ENCODE data around the gene INSIG2. TPM values are rescaled to one million over a fixed set of nuclear protein-coding genes. Genes with fewer than 3 reads are reported as not detected.

Gene INSIG2
- total RNA-seq, 1 donor from 2014 or later: 64.2 TPM

GRCh38 chr2:118050386-118050785 is 37.9 kb upstream of the INSIG2 start:
- Histone ChIP-seq H3K4me1 (no peaks in the 10 kb centered on the region), H3K4me3 (no peak overlapping the region), H3K36me3 (no peaks in the 10 kb centered on the region), H3K27me3 (no peaks in the 10 kb centered on the region), H3K27ac (no peak overlapping the region), H3K9me3 (no peaks in the 10 kb centered on the region)
- intact Hi-C loops (cut with DNase I): no loop called here
- no peak for DNase-seq (ENCODE audit: low spot score in 2 of 2)
- TF ChIP-seq CTCF (IDR thresholded peaks at IDR 0.05): no peak

- intact Hi-C loops (cut with DNase I): no loop called here
- no peak overlapping the region for H3K4me3 ChIP-seq
- no peaks in the 10 kb centered on the region for H3K4me1 ChIP-seq
- no peak overlapping the region for H3K27ac ChIP-seq
- DNase-seq (ENCODE audit: low spot score in 2 of 2): no peak
- no peaks in the 10 kb centered on the region for H3K36me3 ChIP-seq
- no peaks in the 10 kb centered on the region for H3K27me3 ChIP-seq
- no peaks in the 10 kb centered on the region for H3K9me3 ChIP-seq
- TF ChIP-seq CTCF (IDR thresholded peaks at IDR 0.05): no peak
These were observed 37.3 kb upstream of the INSIG2 start for GRCh38 chr2:118050974-118051373.

GRCh38 chr2:118051826-118052358 is 36.4 kb upstream of the INSIG2 start:
- DNase-seq (ENCODE audit: low spot score in 2 of 2): no peak
- H3K27me3 ChIP-seq: no peaks in the 10 kb centered on the region
- no peak overlapping the region for H3K4me3 ChIP-seq
- H3K9me3 ChIP-seq: no peaks in the 10 kb centered on the region
- H3K27ac ChIP-seq: no peak overlapping the region
- no peaks in the 10 kb centered on the region for H3K36me3 ChIP-seq
- intact Hi-C loops (cut with DNase I): no loop called here
- TF ChIP-seq CTCF (IDR thresholded peaks at IDR 0.05): no peak
- H3K4me1 ChIP-seq: no peaks in the 10 kb centered on the region

GRCh38 chr2:118052474-118052873 is 35.8 kb upstream of the INSIG2 start:
- Histone ChIP-seq H3K4me1 (no peaks in the 10 kb centered on the region), H3K9me3 (no peaks in the 10 kb centered on the region), H3K27ac (no peak overlapping the region), H3K36me3 (no peaks in the 10 kb centered on the region), H3K4me3 (no peak overlapping the region), H3K27me3 (no peaks in the 10 kb centered on the region)
- intact Hi-C loops (cut with DNase I): no loop called here
- no peak for DNase-seq (ENCODE audit: low spot score in 2 of 2)
- TF ChIP-seq CTCF (IDR thresholded peaks at IDR 0.05): no peak

- intact Hi-C loops (cut with DNase I): no loop called here
These were observed 34.6 kb upstream of the INSIG2 start for GRCh38 chr2:118053681-118054080.

More at GRCh38 chr2:118053681-118054080, 34.6 kb upstream of the INSIG2 start:
- H3K9me3 ChIP-seq: no peaks in the 10 kb centered on the region
- no peak for TF ChIP-seq CTCF (IDR thresholded peaks at IDR 0.05)
- H3K36me3 ChIP-seq: no peaks in the 10 kb centered on the region
- no peak for DNase-seq (ENCODE audit: low spot score in 2 of 2)
- H3K27me3 ChIP-seq: no peaks in the 10 kb centered on the region
- no peaks in the 10 kb centered on the region for H3K4me1 ChIP-seq
- no peak overlapping the region for H3K4me3 ChIP-seq
- no peak overlapping the region for H3K27ac ChIP-seq

Data from ascending aorta (tissue), 2 donors.